ENCODE measurements around the gene ETS1.

The ETS1 gene

GRCh38 chr11:128517451-128518230, 69.7 kb downstream of the ETS1 start:
- DNase-seq (ENCODE audit: low spot score): no peak

DNA sequence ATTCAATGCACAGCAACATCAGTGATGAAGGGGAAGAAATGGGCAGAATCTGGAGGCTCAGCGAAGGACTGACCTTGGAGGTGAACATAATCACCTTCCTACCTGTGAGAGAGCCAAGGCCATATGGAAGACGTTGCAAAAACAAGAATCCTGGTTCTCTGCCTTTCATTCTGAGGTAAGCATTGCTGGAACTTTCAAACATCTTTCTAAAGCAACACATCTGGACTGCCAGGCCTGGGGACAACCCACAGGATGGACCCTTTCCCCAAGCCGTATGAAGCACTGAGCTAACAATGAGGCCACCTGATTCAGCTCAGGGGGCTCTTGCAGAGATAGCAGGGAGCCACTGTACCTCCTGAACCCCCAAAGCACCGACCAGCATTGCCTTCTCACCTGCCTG, 70.5 kb downstream of the ETS1 start:
- DNase-seq (ENCODE audit: low spot score): no peak

DNA sequence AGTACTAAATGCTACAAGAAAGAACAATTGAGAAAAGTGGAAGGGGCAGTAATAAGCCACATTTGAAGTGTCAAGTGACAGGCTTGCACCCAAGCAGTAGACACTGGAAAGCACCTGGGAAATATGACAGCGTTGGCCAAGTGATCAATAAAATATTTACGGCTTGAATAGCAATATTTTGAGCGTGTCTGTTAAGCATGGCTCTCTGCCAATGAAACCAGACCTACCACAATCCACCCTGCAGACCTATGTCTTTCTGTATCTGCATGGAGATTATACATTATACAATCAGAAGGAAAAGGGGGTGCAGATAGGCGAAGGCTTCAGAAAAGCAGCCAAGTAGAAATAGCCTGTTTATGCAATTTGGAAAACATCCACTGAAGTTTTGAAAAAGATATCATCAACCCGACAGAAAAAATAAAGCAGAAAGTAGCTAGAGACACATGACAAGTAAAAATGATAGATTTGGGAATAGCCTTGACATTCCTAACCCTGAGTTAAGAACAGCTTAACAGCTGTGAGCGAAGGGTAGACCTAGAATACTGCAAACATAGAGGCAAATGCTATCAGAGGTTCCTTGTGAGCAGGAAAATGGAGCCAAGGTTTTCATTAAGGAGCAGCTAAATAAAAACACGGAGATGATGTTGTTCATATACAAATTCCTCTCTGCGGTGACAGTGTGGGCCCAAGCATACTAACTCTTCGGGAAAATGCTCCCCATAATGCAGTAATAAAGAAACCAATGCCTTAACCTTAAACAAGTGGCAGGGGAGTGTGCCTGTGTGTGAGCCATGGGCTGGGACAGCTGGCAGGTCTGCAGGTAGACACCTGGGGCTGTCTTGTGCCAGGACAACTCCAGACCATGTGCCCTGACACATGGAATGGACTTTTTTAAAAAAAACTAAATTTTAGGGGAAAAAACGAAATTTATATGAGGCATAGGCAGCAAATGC, 71.3 kb downstream of the ETS1 start:
- DNase-seq (ENCODE audit: low spot score): no peak

GRCh38 chr11:128515086-128515485, 72.3 kb downstream of the ETS1 start:
- no peak for DNase-seq (ENCODE audit: low spot score)

DNA sequence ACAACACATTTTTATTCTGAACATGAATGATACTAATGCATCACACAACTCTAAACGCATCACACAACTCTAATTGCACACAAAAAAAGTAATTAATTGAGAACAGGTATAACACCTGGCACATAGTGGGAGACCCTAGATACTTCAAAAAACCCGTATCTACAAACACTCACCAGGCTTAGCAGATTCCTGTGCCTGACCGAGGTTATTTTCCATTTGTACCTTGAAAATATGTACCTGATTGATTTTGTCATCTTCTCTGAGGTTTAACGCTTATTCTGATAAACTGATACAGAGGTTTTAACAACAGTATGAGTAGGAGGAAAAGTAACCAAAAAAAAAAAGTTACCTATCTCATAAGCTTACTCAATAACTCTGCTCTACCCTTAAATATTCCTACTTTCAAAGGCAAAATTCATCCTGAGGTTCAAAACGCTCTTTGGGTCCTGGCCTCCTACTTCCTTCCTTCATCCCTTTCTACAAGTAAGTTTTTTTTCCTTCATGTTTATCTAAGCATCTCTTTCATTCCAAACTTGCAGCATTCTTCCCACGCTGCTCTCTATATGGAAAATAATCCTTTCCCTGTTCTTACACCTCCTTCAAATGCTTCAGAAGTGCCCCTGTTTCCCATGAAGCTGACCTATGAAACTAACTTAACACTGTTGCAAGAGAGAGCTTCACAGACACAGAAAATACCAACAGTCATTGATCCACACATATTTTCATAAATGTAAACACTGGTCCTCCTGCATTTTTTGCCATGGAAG, 73.3 kb downstream of the ETS1 start:
- DNase-seq (ENCODE audit: low spot score): no peak

GRCh38 chr11:128512474-128512996, 74.8 kb downstream of the ETS1 start:
- DNase-seq (ENCODE audit: low spot score): no peak

DNA sequence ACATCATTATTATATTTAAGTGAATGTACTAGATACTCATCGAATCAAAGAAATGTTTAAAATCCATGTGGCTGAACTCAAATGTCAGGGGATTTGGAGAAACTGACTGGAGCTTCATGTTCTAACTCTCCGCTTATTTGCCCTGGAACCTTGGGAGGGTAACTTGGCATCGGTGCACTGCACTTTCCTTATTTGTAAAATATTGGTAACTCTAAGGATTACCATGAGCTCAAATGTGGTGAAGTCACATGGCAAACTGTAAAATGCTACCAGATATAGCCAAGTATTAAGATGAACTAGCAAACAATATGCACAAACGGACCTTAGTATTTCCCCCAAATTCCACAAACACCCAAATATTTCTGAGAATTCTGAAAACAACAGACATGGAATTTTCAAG, 75.6 kb downstream of the ETS1 start:
- DNase-seq (ENCODE audit: low spot score): no peak

DNA sequence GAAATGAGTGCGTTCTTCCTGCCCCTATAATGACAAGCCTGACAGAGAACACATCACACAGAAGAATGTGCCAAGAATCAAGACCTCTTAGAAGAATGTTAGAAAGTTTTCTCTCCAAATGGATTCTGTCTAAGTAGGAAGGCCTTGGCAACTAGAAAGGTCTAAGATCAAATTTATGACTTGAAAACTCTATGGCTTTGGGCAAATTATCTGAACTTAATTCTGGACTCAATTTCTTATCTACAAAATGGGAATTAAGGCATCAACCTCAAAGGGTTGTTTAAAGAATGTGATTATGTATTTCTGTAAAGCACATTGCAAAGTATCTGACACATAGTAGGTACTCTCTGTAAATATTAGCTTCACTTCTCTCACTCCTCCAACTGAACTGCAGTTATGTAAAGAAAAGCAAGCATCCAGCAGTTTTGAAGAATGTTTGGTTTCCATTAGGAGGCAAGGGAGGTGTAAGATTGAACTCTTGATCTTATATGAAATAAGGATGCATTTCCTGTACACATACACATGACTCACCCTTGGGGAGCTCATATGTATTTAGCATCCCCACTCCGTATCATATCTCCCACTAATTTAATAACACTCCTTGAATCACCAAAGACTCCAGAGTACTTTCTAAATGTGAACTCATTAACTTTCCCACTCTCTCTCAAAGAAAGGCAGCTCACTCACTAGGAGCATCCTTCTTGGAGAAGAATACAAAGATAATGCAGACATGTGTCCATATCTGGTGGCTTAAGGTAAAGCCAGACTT, 77.6 kb downstream of the ETS1 start:
- no peak for DNase-seq (ENCODE audit: low spot score)

- no peak for DNase-seq (ENCODE audit: low spot score)
These were observed 78.4 kb downstream of the ETS1 start for GRCh38 chr11:128508770-128509510.

DNA sequence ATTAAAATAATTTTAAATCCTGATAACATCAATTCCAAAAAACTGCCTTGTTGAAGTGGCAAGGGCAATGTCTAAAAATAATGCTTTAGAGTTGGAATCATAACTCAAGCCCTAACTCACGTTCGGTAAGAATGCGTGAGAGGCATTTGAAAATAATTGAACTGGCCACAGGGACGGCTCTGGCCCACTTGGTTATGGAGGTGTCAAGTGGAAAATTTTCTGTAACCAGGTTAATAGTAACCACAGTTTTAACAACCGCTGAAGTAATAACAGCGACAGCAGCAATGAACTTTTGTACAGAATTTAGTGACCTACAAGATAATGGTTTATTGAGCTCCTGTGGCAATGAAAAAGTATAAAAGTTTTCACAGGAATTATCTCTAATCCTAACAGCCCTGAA, 79.4 kb downstream of the ETS1 start:
- DNase-seq (ENCODE audit: low spot score): no peak

DNA sequence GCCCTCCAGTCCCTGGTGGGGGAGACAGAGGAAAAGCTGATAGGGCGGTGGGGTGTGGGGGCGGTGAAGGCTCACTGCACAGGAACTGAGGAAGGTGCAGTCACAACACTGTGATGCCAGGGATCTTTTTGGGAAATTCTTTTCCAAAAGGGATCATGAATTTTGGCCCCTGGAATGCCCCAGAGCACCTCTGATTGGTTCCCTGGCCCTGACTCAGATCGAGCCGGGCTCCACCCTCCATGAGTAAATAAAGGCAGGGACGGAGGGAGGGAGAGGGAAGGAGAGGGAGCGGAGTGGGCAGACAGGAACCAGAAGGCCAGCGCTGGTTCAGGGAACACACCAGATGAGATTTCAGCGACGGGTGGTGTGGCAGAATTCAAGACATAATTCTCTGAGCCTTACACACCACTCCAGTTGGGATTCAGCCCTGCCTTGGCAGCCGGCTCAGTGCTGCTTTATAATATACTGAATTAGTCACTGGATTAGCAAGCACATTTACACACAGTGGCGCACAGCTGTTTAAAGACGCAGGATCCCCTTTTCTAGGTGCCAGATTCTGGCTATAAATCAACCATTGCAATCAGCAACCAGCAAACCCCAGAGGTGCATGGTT, 80.3 kb downstream of the ETS1 start:
- DNase-seq (ENCODE audit: low spot score): no peak

GRCh38 chr11:128506356-128506755, 81.0 kb downstream of the ETS1 start:
- no peak for DNase-seq (ENCODE audit: low spot score)

DNA sequence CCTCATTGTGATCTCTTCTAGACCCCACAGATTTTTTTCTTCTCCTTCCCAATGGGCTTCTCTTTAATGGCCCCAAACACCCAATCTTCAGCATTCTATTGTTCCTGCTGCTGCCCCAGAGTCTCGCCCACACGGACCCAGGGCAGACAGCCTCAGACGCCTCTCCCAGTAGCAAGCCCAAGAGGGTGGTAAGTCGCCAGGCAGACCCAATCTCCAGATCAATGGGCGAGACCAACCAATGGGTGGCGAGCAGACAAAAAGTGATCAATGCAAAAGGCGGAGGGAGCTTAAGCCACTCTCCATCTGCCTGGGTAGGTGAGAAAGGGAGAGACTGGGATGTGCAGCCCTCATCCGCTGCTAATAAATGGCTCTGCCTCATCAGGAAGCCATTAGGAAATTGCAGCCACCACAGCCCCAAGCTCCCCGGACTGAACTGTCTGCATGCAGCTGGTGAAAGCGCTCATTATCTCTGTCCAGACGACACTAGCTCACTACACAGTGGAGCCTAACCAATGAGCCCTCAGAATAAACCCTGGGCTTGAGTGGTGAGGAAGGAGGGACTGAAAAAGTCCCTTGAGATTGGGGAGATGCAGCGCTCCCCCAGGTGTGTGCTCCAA, 81.8 kb downstream of the ETS1 start:
- no peak for DNase-seq (ENCODE audit: low spot score)

DNA sequence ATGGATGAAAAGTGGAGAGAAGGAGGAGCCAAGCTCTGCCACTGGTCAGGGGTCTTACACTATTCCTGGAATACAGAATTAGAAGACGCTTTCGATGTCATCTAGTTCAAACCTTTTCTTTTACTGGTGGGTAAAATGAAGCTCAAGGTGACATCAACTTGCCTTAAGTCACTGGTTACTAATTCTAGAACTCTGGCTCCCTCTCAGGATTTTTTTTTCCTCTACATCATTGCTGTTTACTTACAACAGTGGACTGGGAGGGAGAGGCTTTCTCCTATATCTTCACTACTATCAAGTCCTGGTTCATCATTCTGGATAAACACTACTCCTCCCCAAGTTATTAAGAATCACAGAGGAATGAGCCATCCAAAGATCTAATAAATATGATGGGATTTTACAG, 82.9 kb downstream of the ETS1 start:
- no peak for DNase-seq (ENCODE audit: low spot score)

DNA sequence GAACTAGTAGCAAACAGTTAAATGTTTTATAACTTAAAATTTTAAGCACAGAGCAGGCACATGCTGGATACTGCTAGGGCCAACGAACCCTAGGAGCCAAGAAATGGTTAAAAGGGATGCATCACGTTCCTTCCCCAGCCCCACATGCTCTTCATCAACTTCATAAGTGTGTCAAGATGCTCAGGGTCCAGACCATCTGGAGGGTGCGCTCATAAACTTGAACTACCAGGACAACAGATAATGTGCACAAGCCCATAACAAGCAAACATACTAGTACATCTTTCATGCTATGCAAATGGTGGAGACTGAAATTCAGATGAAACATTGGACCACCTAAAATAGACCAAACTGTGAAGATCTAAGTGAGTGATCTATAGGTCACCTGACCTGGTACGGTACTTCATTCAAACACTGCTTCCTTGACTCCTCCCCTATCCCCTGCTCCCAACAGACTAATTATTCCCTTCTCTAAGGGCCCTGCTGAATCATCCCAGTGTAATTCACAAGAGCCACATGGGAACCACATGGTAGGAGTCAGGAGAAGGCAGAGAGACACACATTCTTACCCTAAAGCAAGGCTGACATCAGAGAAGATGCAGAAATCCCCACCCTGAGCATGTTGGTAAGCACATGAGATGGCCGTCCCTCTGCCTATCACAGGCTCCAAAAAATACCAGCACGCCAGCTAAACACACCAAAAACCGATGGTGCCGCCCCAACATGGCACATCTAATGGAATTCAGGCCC, 83.9 kb downstream of the ETS1 start:
- no peak for DNase-seq (ENCODE audit: low spot score)

- DNase-seq (ENCODE audit: low spot score): no peak
These were observed 84.6 kb downstream of the ETS1 start for GRCh38 chr11:128502726-128503125.

GRCh38 chr11:128501632-128502549, 85.5 kb downstream of the ETS1 start:
- no peak for DNase-seq (ENCODE audit: low spot score)

DNA sequence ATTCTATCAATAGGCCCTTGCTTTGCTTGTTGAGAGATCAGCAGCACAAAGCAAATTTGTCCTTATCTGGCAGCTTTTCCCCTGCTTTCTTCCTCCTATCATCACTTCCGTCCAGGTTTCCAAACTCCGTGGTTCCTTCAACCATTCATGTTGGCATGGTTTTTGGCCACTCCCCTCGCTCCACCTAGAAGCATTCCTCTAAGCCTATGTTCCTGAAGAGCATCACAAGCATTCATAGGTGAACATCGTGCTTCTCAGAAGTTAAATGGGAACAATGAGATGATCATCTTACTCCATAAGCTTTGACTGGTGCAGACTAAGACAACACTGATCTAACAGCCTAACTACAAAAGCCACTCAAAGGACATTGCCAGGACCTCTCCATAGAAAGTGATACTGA, 86.3 kb downstream of the ETS1 start:
- DNase-seq (ENCODE audit: low spot score): no peak

Measured in hematopoietic multipotent progenitor cell treated with erythropoietin and hydrocortisone succinate and interleukin-3 and kit ligand, for 17 days (in vitro differentiated cells).